Measurements from ENCODE around the gene RPS15A. TPM values are rescaled to one million over a fixed set of nuclear protein-coding genes. Genes with fewer than 3 reads are reported as not detected.
"Not testable (repeated sequence)": the region's sequence is repeated elsewhere in the genome, so short reads cannot be mapped to it uniquely, and the experiment has no call there.

RPS15A gene
- total RNA-seq, 4 donors from 2014 or later, result 356 to 2,439 (median 1,496) TPM

DNA sequence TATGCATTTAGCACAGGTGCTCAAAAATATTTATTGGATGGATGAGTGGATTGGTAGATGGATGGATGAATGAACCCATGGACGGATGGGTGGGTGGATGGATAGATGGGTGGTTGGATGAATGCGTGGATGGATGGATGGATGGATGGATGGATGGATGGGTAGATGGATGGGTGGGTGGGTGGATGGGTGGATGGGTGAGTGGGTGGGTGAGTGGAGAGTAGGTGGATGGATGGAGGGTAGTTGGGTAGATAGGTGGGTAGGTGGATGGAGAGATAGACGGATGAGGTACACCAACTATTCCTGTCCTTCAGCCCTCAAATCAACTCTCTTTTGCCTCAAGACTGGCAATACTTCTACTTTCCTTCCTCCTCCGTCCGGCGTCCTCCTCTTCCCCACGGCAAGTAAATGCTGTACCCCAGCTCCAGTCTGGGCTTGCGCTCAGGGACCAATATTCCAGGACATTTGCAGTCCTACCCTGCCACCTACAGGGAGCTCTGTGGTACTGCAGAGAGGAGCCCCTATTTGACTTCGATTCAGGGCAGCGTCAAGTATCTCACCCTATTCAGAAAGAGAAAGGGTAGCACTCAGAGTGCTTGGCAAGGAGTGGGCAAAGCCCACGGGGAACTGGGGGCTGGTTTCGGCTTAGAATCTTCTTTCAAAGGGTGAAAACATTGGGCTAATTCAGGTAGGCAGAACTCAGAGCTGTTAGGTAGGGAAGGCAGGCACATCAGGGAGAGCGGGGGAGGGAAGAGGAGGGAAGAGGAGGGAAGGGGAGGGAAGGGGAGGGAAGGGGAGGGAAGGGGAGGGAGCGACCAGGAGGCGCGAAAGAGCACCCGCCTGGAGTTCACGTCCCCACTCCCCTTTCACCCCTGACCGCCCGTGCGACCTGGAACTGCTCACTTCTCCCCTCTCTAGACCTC, 30.3 kb downstream of the RPS15A start:
- 28% methylated on average over 19 of the region's 21 CpGs for WGBS
- intact Hi-C loops (cut with DNase I); DNase-seq (ENCODE audit: extremely low spot score): not testable (repeated sequence)

DNA sequence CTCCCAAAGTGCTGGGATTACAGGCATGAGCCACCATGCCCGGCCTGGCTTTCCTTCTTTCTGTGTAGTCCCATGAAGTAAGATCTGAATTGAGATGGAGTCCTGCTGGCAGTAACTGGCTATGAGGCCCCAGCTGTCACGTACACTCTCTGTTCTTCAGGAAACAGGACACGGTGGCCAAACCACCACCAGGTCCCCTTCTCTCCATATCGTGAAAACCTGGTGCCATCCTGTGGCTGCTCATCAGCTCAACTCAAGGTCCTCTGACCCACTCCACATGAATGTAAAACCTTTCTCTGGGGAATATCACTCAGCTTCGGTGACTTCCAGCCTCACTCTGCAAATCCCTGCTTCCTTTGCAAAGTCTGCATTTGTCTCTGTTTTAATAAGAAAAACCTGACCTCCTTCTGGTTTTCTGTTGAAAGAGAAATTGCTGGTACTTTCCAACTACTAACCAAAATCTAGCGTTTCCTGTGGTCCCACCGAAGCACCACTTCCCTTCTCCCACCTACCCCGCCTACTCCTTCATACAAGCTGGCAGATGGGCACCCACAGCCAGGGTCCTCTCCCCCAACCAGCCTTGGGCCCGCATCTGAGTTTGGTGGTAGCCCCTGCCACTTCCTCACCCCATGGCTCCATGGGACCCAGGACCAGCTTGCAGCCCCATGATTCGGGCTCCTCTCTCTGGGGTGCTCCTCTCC, 32.0 kb downstream of the RPS15A start:
- DNase-seq (ENCODE audit: extremely low spot score), result not testable (repeated sequence)

More for the DNA sequence above, 30.3 kb downstream of the RPS15A start:
- H3K27ac ChIP-seq (replicated peaks in 1 of 4); H3K4me1 ChIP-seq; H3K27me3 ChIP-seq; H3K4me3 ChIP-seq; H3K36me3 ChIP-seq; H3K9me3 ChIP-seq: not testable (repeated sequence)
- TF ChIP-seq CTCF (IDR thresholded peaks at IDR 0.05), result peak; percentile 54 to 66 (median 59)

DNA sequence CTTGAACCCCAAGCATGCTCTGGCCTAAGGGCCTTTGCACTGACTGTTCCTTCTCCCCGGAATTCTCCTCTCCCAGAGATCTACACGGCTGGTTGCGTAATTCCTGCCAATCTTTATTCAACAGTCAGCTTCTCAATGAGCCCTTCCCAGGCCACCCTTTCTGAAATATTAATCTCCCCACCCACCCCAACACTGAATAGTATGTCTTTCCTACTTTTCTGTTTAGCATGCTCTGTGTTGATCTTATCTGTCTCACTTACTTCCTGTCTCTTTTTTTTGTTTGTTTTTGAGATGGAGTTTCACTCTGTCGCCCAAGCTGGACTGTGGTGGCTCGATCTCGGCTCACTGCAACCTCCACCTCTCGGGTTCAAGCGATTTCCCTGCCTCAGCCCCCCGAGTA, 33.5 kb downstream of the RPS15A start:
- intact Hi-C loops (cut with DNase I); H3K27ac ChIP-seq (replicated peaks in 1 of 4); DNase-seq (ENCODE audit: extremely low spot score); H3K4me1 ChIP-seq; H3K9me3 ChIP-seq; H3K4me3 ChIP-seq; H3K36me3 ChIP-seq; H3K27me3 ChIP-seq: not testable (repeated sequence)
- 84% methylated on average over 9 of the region's 9 CpGs for WGBS

More for the DNA sequence above, 32.0 kb downstream of the RPS15A start:
- H3K9me3 ChIP-seq; H3K27me3 ChIP-seq; H3K27ac ChIP-seq (replicated peaks in 1 of 4); H3K4me3 ChIP-seq; H3K36me3 ChIP-seq; H3K4me1 ChIP-seq; intact Hi-C loops (cut with DNase I): not testable (repeated sequence)
- whole genome bisulfite sequencing, result no CpG with 5 or more reads among the region's 10 CpGs

DNA sequence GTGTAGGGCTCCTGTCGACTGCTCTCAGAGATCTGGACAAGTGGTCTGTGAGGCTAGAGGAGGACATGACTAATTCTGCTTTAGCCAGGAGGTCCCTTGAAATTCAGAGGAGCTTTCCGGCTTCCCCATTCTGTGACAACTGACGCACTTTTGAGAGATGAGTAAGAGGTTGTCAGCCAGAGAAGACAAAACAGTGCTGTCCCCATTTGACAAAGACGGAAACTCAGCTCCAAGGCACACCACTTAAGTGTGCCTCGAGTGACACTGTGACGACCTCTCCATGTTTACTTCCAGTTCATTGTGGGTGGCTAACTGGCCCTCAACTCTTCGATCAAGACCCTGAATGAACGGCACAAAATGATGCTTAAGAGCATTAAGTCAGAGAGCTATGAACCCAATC, 47.3 kb downstream of the RPS15A start:
- H3K4me3 ChIP-seq; DNase-seq (ENCODE audit: extremely low spot score); H3K36me3 ChIP-seq; H3K4me1 ChIP-seq; H3K27ac ChIP-seq (replicated peaks in 1 of 4); H3K27me3 ChIP-seq; H3K9me3 ChIP-seq; intact Hi-C loops (cut with DNase I): not testable (repeated sequence)
- no CpG with 5 or more reads among the region's 8 CpGs for WGBS

GRCh38 chr16:18740027-18740426, 50.1 kb downstream of the RPS15A start:
- H3K36me3 ChIP-seq; H3K4me1 ChIP-seq; H3K4me3 ChIP-seq; H3K9me3 ChIP-seq; H3K27ac ChIP-seq (replicated peaks in 1 of 4); DNase-seq (ENCODE audit: extremely low spot score); H3K27me3 ChIP-seq; intact Hi-C loops (cut with DNase I): not testable (repeated sequence)
- WGBS, result no CpG with 5 or more reads among the region's 3 CpGs

GRCh38 chr16:18738768-18739167, 51.4 kb downstream of the RPS15A start:
- intact Hi-C loops (cut with DNase I); DNase-seq (ENCODE audit: extremely low spot score): not testable (repeated sequence)
- 79% methylated on average over 4 of the region's 4 CpGs for WGBS

DNA sequence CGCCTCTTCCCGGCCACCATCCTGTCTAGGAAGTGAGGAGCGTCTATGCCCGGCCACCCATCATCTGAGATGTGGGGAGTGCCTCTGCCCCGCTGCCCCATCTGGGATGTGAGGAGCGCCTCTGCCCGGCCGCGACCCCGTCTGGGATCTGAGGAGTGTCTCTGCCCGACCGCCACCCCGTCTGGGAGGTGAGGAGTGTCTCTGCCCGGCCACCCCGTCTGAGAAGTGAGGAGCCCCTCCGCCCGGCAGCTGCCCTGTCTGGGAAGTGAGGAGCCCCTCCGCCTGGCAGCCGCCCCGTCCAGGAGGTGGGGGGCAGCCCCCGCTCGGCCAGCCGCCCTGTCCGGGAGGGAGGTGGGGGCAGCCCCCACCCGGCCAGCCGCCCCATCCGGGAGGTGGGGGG, 55.9 kb downstream of the RPS15A start:
- H3K9me3 ChIP-seq; H3K36me3 ChIP-seq; H3K4me1 ChIP-seq; H3K27ac ChIP-seq (replicated peaks in 1 of 4); DNase-seq (ENCODE audit: extremely low spot score); H3K4me3 ChIP-seq; intact Hi-C loops (cut with DNase I); H3K27me3 ChIP-seq: not testable (repeated sequence)
- 91% methylated on average over 27 of the region's 27 CpGs for WGBS

More at GRCh38 chr16:18738768-18739167, 51.4 kb downstream of the RPS15A start:
- not testable (repeated sequence) for H3K4me3 ChIP-seq; H3K36me3 ChIP-seq; H3K27ac ChIP-seq (replicated peaks in 1 of 4); H3K9me3 ChIP-seq; H3K27me3 ChIP-seq; H3K4me1 ChIP-seq

Other genes with a start within 250 kb of the RPS15A start
- 10 to 100 TPM; 50.4 to 91.6 (median 65.1) TPM for gene NOMO2, start 228.2 kb downstream of the RPS15A start, total RNA-seq
- 100 to 1,000 TPM in 1 of 4 donors, 10 to 100 TPM in 3; 53.4 to 146 (median 91.2) TPM for gene ARL6IP1, start 11.2 kb upstream of the RPS15A start, total RNA-seq
- gene SMG1, start 136.1 kb upstream of the RPS15A start, total RNA-seq, result 10 to 100 TPM; 65.2 to 88.9 (median 69.1) TPM
- gene TMC7, start 193.6 kb upstream of the RPS15A start, total RNA-seq, result under 1 TPM; 0.17 to 0.83 (median 0.56) TPM

Data from esophagus muscularis mucosa (tissue), 4 donors.